HG02623 (cell line): ENCODE measurements around the gene LCE2D.

Experiments
- ATAC-seq: cut with Tn5 transposase; IDR thresholded peaks from one replicate; pipeline ENCODE4 v1.9.1; 2021; ENCODE audit warnings: moderate library complexity; ENCODE audit not compliant: unreplicated experiment

The LCE2D gene

GRCh38 chr1:152697701-152698600, 34.8 kb downstream of the LCE2D start, which contains the start of gene LCE2A:
Gene LCE2A, plus strand, starts transcription at chr1:152698345. Its CDS starts 557 bp downstream, at chr1:152698902.
- ATAC-seq, result no peak

DNA sequence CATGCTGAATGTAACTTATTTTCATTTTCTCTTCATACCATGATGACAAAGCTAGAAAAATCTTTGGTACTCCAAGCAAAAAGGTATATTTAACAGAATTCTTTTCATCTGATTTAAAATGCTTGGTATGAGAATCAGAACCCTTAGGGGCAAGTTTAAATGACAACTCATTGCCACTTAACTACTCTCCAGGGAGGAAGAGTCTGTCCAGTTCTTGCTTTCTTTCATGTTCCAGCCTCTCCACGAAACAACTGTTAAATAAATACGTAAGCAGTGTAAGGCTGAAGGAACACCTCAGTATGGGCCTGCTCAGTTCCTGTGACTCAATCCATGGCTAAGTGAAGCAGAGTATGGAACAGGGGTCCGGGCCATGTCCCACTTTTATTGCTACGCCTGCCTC, 36.6 kb downstream of the LCE2D start:
- ATAC-seq, result no peak

DNA sequence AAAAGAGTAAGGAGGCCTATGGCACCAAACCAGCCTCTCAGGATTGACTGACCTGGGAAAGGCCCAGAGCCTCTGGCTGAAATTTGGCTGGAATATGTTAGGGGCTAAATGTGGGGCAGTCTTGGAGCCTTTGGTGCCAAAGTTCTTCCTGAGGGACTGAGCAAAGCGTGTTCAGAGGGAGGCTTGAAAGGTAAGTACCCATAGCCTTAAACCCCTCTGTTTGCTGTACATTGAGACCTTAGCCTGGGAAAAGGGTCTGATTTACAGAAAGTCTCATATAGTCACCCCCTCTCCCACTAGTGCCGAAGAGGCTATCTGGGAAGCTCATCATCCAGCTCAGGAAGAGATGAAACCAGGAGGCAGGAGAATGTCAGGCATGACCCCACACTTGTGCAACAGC, 44.7 kb downstream of the LCE2D start, which contains the start of gene LCE4A:
LCE4A (plus strand) TSS at position 301 of the 400 bp plus-strand sequence. CDS start 916 bp downstream, outside the sequence.
- ATAC-seq, result no peak
